Activated CD4-positive, CD25-positive, alpha-beta regulatory T cell (primary cell): Measurements from ENCODE around the gene ABR.
"Not testable (repeated sequence)": the region's sequence is repeated elsewhere in the genome, so short reads cannot be mapped to it uniquely, and the experiment has no call there.

Experiments used
- DNase-seq, 4 experiments: peaks; one replicate each; lab custom pipeline; 2025; lab: John Stamatoyannopoulos, UW

ABR gene

DNA sequence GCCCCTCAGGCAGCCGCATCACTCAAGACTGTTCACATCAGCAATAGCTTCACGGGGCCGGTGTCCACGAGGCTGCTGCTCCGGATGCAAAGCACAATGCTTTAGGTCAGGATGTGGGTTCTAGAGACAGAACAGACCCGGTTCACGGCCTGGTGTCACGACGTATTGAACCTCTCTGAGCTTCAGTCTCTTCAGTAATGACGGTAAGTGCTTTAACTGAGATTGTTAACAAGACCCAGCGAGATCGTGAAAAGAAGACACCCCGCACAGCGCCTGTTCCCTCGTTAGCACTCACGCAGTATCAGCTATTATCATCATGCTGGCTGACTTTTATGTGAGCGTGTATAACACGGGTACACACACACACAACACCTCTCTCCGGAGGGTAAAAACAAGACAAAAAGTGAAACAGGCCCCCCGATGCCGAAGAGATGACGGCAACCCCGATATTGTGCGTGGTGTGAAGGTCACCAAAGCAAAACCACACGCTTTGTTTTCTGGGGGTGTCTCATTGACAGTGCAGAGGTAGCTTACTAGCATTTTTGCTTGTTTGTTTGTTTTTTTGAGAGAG lies 21.4 kb upstream of the ABR start:
- DNase-seq: no peak

DNA sequence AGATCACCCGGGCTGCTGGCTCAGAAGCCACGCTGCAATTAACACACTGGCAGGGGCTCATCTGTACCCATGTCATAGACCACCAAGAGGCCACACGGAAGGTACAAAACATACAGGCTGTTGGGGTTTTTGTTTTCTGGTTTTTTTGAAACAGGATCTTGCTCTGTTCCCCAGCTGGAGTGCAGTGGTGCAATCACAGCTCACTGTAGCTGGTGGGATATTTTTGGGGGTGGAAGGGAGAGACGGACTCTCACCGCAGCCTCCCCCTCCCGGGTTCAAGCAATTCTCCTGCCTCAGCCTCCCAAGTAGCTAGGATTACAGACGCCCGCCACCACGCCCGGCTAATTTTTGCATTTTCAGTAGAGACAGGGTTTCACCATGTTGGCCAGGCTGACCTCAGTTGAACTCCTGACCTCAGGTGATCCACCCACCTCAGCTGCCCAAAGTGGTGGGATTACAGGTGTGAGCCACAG lies 19.5 kb upstream of the ABR start:
- not testable (repeated sequence) for DNase-seq

DNA sequence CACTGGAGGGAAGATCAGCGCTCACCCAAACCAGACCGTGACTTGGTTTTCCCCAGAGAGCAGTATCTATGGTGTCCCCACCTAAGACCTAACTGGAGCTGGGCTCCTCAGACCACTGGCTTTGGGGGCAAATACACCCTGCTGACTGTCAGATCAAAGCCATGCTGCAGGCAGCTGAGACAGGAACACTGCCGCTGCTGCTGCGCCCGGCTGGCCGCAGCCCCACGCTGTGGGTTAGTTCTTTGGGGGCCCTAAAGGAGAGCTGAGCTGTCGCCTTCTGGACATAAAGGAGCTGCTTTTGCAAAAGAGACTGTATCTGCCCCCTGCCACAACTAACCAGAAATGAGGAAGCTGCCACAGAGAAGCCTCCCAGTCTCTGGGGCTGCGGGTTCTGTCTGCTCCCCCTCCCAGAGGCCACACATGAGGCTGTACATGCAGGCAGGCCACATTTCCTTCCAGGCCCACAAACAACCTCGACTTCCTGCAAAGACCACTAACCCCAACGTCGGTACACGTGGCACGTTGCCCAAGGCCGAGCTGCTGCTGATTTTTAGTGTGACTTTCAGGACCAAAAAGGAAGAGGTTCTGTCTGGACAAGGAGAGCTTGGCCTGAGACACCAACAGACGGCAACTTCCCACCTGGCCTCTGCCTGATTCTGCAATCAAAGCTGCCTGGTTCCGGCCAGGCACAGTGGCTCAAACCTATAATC lies 18.2 kb upstream of the ABR start:
- peak in 1 of 4 experiments; percentile 17 for DNase-seq

DNA sequence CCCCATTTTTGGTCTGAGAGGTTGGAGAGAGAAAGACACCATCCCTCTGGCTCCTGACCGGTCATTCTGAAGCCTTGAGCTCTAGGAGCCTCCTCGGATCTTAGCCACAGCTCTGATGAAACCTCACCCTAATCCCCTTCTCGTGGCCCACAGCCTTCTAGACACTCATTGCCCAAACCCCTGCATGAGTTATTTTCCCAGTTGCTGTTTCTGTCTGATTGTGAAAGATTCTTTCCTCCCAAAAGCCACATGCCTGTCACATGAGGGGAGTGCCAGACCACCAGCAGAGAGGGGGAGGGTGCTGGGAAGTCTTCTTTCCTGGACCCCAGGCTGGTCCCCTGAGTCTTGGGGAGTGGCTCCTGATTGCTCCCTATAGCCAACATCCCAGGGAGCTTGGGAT lies 17.6 kb upstream of the ABR start:
- DNase-seq: no peak

DNA sequence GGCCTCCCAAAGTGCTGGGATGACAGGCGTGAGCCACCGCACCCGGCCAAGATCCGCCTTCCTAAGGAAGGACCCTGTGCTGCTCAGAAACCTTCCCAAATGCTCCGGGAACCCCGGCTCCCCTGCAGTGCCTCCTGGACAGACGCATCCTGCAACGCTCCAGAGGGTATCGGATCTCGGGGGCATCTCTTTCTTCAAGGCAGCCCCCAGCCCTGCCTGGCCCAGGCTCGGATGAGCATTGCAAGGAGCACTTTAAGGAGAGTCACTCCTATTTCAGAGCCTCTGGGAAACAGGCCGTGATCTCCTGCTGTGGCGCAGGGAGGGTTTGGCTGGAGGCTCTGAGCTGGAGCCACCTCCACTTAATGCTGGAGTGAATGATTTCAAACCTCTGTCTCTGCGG lies 17.2 kb upstream of the ABR start:
- DNase-seq: no peak

DNA sequence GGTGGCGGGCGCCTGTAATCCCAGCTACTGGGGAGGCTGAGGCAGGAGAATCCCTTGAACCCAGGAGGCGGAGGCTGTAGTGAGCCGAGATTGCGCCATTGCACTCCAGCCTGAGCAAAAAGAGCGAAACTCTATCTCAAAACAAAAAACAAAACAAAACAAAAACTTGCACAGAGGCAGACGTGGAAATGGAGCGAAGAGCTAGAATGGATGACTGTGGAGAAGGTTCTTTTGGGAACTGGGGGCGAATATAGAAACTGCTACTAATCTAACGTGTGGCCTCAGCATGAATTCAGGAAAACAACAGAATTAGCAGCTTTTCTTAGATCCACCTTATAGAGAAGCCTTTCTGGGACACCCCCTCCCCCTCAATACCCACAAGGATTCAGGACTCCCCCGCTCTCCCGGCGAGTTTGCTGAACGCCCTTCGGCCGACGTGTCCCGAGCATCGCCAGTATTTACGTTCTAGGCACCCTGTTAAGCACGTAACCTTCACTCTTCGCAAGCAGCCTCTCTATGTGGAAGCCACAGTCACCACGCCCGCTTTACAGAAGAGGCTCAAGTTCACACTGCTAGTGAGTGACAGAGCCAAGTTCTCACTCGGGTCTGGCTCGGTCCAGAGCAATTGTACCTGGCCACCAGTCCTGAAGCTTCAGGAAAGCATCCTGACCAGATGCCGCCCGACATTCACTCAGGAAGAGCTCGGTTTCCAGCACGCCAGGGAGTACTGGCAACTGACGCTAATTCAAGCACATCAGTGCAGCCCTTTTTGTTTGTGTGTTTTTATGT lies 13.3 kb upstream of the ABR start:
- DNase-seq: no peak

DNA sequence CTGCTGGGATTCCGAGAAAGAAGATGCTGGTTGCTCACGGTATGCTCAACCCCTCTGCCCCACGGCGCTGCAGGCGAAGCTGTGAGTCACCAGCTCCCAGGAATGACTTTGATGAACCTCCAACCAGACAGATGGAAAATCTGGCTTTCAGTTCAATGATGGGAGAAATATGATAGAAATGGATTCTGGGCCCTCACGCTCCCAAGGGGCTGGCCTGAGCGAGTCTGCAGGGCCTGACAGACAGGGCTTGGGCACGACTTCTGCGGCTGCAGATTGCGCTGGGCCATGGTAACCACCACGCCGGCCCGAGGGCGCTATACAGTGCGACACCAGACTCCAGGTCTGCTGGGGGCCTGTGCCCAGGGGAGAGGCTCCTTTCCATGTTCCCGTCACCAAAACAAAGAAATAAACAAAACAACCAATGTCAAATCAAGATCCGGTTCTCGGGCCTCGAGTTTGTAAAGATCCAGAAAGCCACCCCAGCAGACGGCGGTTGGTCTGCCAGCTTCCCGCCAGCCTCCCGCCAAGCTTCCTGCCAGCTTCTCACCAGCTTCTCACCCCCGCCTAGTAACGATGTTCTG lies 11.1 kb upstream of the ABR start:
- no peak for DNase-seq

DNA sequence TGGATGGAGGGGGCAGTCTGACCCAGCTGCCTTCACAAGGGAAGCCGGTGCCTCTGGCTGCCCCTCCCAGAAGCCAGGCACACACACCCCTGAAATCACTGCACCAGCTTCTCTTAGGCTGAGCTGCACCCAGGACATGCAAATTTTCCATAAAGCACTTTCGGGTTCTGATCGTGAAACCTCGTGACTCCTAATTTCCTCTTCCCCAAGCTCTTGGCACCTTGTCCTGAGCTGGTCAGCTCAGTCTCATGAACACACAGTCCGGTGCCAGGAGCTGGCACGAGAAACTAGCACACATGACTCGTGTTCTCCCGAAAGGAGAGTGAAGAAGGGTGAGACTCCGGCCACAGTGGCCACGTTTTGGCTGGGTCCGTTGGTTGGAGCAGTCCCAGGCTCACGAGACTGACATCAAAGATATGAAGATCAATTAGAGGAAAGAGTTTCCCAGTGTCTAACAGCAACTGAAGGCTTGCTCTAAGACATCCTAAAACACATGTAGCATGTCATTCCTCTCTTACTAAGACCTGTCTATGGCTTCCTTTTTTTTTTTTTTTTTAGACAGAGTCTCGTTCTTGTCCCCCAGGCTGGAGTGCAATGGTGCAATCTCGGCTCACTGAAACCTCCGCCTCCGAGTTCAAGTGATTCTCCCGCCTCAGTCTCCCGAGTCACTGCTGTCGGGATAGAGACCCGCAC lies 9.2 kb upstream of the ABR start:
- no peak for DNase-seq

DNA sequence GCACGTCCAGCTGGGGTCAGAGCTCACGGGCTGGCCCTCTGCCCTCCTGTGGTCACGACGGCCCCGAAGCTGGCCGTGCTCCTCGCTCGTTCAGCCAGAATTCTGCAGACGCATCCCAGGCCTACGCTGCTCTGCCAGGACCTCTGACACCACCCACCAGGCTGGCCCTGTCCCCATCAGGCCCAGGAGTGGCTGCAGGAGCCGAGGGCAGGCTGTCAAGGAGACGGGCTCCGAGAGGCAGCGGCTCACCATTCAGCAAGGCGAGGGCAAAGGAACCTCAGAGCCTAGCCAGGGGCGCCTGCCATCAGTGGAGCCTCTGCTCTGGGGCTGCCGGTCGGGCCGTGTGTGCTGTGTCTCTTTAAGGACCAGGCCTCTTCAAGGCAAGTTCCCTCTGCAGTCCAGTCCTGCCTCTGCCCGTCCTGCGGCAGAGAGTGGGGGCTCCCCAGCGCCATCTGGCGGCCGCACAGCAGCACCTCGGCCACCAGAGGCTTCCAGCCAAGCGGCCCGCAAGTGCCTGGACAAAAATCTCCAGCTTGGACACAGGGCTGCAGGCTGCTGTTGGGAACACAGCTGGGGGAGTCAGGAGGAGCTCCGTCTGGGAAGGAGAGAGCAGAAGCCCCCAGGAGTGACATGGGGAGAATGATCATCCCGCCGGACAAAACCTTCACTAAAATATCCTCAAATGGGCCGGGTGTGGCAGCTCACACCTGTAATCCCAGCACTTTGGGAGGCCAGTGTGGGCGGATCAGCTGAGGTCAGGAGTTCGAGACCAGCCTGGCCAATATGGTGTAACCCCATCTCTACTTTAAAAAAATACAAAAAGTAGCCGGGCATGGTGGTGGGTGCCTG lies 7.4 kb upstream of the ABR start:
- DNase-seq: peak; percentile 45 to 67 (median 60)

DNA sequence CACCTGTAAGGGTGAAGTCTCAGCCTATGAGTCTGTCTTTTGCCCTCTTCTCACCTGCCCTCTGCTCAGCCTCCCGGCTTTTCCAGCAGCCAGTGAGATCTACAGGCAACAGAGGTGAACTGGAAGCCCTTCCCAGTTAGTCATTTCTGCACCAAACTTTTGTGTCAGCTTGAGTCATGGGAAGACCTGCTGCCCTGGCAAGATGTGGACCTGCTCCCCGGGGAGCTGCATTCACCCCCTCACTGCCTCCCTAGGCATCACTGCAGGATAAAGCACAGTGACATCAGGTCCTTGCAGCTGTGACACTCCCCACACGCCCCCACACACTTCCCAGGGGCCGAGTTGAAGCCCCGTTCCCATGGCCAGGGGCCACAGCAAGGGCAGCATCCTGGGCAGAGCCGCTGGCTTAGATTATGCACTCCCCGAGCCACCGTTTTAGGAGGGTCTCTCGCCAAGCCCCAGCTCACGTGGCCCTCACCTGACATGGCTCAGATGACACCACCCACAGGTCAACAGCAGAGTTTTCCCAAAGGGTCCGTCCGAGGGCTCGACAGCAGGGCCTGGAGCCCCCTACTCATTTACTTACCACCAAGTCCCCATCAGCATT lies 6.5 kb upstream of the ABR start:
- DNase-seq: no peak

DNA sequence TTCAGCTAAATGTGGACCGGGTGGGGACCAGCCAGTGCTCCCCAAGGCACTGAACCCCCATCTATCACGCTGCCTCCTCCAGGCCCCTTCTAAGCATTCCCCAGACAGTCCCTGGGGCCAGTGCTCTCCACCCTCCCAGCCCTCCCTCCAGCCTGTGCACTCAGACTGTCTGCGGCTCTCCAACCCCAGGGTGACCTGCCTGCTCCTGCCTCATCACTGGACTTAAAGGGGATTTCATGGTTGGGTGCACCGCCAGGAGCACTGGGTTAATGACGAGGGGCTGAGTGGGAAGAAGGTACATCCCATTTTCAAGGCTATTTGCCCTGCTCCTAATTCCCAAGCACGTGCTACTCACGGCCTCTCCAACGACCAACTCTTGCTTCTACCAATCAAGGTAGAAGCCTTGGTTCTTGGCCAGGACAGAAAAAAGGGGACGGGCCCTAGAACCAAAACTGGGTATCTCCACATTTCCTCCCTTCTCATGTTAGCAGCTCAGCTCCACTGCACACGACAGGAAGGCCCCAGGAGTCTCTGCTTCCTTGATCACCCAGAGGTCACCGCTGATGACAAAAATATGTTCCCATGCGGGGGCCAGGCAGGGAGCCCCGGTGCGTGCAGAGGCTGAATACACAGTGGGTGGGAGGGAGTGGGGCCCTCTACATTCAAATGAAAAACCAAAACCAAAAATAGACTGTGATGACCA lies 3.5 kb upstream of the ABR start:
- no peak for DNase-seq

DNA sequence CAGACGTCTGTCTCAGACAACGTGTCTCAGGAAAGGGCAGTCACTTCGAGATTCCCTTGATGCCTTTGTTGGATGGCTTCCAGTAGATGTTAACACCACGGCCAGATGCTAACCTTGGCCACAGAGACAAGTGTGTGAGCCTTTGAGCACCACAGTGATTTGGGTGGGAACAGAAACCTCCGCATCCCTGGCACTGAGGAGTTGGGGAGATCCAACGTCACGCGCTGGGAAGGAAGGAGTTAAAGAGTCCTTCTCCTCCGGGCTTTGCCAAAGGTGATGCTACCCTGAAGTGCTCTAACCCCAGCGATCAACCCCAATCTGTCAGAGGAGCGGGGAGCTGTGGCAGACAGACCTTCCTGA lies 3.0 kb upstream of the ABR start:
- DNase-seq: no peak

DNA sequence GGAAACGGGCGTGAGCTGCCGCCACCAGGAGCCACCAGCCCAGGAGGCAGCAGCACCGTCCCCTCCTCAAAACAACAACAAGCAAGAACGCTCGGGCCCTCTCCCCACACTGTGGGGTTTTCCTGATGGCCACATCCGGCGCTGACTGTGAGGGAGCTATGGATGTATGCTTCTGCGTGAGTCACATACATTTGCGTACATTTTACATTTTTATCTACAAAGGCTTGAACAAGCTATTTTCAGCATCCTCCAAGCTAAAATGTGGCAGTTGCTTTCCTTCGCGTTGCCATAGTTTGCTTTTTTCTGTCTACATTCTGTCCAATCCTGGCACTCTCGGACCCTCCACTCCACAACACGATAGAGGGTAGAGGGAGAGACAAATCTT lies 2.0 kb upstream of the ABR start:
- DNase-seq: no peak

DNA sequence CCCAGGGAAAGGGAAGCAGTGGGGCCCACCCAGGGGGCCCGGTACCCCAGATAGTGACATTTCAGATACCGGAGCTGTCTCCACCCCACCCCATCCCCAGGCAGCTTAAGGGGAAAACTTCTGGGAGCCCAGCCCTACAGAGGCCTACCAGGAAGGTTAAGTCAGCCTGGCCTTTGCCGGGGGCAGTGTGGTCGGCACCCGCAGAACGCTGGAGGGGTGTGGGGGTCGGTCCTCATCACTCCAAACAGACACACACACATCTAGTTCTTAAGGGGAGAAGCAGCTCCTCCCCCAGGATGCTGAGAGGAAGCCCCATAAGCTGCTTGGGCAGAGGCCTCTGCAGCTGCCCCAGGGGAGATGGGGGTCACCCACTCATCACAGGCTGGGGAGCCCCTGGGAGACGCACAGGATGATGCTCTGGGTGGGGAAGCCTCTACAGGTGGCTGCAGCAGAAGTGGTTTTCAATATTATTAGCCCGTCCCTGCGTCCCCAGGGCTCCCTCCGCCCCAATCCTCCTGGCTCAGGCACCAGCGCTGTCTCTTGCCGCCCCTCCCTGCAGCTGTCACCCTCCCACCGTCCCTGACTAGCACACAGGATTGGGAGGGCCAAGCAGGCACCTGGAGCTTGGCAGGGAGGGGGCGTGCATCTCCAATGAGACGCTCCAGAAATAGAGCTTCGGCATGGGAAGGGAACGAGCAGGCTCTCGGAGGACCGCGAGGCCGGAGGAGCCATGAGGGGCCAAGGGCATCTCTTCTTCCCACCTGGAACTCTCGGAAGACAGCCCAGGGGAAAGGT lies 1.4 kb upstream of the ABR start:
- no peak for DNase-seq

DNA sequence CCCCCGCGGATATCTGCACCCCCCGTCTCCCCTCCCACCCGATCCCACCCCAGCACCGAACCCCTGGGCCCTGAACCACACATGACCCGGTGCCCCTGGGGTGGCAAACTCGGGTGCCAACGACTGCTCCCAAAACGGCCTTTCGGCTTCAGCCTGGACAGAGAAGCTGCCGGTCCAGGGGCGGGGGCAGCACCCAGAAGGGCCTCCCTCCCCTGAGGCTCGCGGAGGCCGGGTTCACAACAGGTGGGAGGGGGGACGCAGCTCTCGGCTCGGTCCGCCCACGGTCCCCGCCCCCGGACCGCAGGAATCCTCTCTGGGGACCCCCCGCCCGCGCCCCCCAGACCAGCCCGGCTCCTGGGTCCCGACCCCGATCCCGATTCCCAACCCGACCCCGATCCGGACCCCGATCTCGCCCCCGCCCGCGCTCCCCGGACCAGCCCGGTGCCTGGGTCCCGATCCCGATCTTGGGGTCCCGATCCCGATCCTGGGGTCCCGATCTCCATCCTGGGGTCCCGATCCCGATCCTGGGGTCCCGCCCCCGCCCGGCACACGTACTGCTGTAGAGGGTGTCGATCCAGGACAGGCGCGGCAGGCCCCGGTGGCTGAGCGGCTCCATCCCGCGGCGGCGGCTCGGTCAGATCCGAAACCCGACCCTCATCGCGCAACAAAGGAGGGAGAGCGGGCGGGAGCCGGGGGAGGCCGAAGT lies 516 bp downstream of the ABR start:
- no peak for DNase-seq

DNA sequence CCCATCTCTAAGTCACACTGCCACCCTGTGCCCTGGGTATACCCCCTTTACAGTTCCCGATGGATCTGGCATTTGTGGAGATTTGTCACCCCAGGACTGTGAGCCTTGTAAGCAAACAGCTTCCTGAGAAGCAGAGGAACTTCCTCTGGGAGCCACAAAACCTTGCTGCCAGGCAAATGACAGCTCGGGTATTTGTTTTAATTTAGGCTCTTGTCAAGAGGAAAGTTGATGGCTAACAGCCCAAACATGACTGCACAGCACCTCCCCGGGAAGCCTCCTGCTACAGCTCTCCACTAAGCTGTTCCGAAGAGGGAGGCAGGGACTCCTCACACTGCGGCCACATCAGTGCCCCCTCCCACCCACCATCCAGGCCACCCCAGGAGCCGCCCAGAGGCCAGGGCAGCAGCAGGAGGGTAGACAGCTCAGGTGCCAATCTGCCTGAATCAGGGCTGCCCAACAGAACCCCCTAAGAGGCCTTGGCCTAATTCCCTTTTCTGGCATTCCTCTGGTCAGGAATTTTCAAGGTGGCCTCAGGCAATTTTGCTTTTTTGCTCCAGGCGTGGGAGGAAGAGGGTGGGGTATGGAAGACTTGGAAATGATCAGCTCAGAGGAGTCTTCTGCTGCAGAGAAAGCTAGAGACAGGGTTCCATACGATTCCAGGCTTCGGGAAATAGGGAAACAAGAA lies 2.6 kb downstream of the ABR start:
- DNase-seq: no peak

DNA sequence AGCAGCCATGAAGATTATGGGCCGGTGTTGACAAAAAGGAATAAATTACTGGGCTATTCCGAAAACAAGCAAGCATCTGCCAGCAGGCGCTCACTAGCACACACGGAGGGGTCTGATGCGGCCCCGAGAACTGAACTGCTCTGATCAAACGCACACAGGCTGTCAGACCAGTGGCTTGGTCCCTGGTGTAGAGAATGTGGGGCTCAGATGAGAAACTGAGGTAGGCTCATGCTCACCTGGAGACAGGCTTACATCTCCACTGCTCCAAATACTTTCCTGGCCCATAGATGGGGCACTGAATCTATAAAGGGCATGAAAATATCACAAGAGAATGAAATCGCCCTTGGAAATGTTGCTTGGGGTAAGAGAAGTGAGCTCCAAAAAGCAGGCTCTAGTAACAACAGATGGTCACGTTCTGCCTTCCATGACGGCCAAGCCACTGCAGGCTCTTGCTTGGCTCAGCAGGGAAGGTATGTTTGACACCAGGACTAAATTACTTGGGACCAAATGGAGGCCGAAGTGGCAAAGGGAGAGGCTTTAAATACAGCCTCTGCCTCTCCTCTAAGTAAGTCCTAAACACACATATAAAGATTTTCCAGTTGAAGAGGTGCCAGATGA lies 5.4 kb downstream of the ABR start:
- DNase-seq: no peak
